Testis (tissue), 3 donors: ENCODE measurements around the gene NTSR2. TPM values are rescaled to one million over a fixed set of nuclear protein-coding genes. Genes with fewer than 3 reads are reported as not detected.

Source experiments
- DNase-seq: peaks from one replicate; pipeline ENCODE4 v3.0.0-alpha.2; 2019
- H3K27ac ChIP-seq, 2 donors: fragments of 200-600 bp; sonication (generic); one replicate each; pipeline ENCODE4 v1.5.1; 2019
- H3K27me3 ChIP-seq: fragments of 200-600 bp; sonication (generic); one replicate; pipeline ENCODE4 v1.5.1; 2019
- H3K36me3 ChIP-seq: fragments of 200-600 bp; sonication (generic); one replicate; pipeline ENCODE4 v1.5.1; 2017; ENCODE audit warnings: low read depth; ENCODE audit errors: missing control alignments
- H3K4me1 ChIP-seq: fragments of 200-600 bp; sonication (generic); one replicate; pipeline ENCODE4 v1.5.1; 2019
- H3K4me3 ChIP-seq, 2 donors: fragments of 200-600 bp; sonication (generic); one replicate each; pipeline ENCODE4 v1.5.1; 2017 to 2019
- H3K9me3 ChIP-seq: fragments of 200-600 bp; sonication (generic); one replicate; pipeline ENCODE4 v1.5.1; 2017
- POLR2A ChIP-seq: fragments of 450-650 bp; IDR thresholded peaks from one replicate; pipeline ENCODE4 v1.6.1; 2017; ENCODE audit warnings: antibody characterized with exemption, mild to moderate bottlenecking, moderate library complexity
- WGBS, 2 donors: methylation state at CpG; one replicate each; pipeline ENCODE4 v1.1.5; 2018; 5-methylcytosine and 5-hydroxymethylcytosine counted together
- intact Hi-C: fragments of 100-400 bp; cut with DNase I; formaldehyde crosslinking; loops from one replicate; pipeline ENCODE4 v1.15.1; 2023; ENCODE audit warnings: low total_unique reads
- polyA plus RNA-seq: library from polyadenylated mRNA; stranded (reverse); fragments of 350-450 nt; fragmentation: Illumina TruSeq; extraction: RNeasy Lipid Tissue Mini Kit (QIAGEN cat#74804); gene quantifications from one replicate; pipeline ENCODE4 v1.2.3, GENCODE V29; 2014; ENCODE audit warnings: low read depth, low replicate concordance; ENCODE audit not compliant: insufficient read depth
- total RNA-seq, 2 donors: library from RNA; depleted of rRNA; stranded (reverse); fragments of >200 nt; gene quantifications; one replicate each; pipeline ENCODE4 v1.2.3, GENCODE V29; 2016
- TF ChIP-seq, protein P1 (sequence below), 3 experiments: fragments of 450-650 bp in 2 of 3; fragments of 200-600 bp in 1 of 3; sonication (generic) in 1 of 3; IDR thresholded peaks; one replicate each; pipeline ENCODE4 v1.5.1; 2016 to 2019; ENCODE audit warnings: antibody characterized with exemption in 3 of 3, mild to moderate bottlenecking in 2 of 3, moderate library complexity in 1 of 3

Gene NTSR2
- total and polyA plus RNA-seq, 3 donors from 2014 or later: 0.47 to 0.68 TPM; not detected in 1

DNA sequence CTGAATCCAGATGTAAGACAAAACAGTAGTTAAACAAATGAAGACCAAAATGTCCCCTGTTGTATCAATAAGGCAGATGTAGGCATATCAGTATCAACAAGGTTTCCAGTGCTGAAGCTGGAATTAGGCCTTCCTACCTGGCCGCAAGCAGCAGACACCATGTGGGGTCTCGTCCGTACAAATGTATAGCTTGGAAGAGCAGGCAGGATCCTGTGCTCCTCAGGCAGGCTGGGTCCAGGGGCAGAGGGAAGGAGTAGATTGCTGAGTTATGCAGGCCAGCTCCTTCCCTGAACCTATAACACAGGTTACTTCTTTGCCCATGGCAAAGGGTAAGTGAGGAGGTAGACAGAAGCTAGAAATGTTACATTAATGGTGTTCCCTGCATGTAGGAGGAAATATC lies 23.5 kb downstream of the NTSR2 start:
- no peaks in the 10 kb centered on the region for H3K9me3 ChIP-seq
- H3K4me3 ChIP-seq: no peak overlapping the region
- no peaks in the 10 kb centered on the region for H3K36me3 ChIP-seq
- 88 to 95% methylated on average over 3 of the region's 3 CpGs for WGBS, 2 donors
- no peak overlapping the region for H3K27ac ChIP-seq
- intact Hi-C loops: no loop called here
- no peaks in the 10 kb centered on the region for H3K4me1 ChIP-seq
- H3K27me3 ChIP-seq: no peaks in the 10 kb centered on the region
- no peak for DNase-seq
- TF ChIP-seq, protein P1, sequence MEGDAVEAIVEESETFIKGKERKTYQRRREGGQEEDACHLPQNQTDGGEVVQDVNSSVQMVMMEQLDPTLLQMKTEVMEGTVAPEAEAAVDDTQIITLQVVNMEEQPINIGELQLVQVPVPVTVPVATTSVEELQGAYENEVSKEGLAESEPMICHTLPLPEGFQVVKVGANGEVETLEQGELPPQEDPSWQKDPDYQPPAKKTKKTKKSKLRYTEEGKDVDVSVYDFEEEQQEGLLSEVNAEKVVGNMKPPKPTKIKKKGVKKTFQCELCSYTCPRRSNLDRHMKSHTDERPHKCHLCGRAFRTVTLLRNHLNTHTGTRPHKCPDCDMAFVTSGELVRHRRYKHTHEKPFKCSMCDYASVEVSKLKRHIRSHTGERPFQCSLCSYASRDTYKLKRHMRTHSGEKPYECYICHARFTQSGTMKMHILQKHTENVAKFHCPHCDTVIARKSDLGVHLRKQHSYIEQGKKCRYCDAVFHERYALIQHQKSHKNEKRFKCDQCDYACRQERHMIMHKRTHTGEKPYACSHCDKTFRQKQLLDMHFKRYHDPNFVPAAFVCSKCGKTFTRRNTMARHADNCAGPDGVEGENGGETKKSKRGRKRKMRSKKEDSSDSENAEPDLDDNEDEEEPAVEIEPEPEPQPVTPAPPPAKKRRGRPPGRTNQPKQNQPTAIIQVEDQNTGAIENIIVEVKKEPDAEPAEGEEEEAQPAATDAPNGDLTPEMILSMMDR (IDR thresholded peaks at IDR 0.05): no peak
- no peak for TF ChIP-seq POLR2A

DNA sequence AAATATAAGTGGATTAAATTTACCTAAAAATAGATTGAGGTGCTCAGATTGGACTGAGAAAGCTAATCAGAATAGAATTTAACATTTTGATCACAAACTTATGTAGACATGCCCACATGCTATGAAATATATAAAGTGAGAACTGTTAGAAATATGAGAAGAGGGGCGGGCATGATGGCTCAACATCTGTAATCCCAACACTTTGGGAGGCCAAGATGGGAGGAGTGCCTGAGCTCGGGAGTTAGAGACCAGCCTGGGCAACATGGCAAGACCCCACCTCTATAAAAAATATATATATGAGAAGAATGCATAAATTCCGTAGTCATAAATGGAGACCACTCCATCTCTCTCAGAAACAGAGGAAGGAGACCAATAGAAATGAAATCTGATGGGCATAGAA lies 25.7 kb downstream of the NTSR2 start:
- Histone ChIP-seq H3K4me3 (no peak overlapping the region), H3K9me3 (no peaks in the 10 kb centered on the region), H3K4me1 (peaks cover 3% of the 10 kb centered on the region), H3K27ac (no peak overlapping the region), H3K36me3 (no peaks in the 10 kb centered on the region), H3K27me3 (no peaks in the 10 kb centered on the region)
- intact Hi-C loops: no loop called here
- no peak for TF ChIP-seq POLR2A
- TF ChIP-seq, protein P1 (IDR thresholded peaks at IDR 0.05): no peak
- DNase-seq: no peak
- 84 to 93% methylated on average over 3 of the region's 3 CpGs for WGBS, 2 donors

DNA sequence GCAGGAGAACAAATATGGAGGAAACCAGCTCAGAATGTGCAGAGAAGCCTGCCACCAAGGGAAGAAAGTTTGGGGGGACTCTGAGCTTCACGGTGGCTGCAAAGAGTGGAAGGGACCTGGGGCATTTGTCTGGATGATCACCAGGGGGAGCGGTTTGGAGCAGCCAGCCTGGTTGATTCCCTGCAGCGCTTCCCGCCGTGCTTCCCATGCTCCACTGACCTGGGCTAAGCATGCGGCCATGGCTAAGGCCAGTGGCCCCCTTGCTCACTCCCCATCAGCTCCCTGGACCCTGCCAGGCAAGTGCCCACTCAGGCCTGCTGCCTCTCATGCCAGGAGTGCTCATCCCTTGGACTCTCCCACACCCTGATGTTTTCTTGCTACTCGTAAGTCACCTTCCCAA lies 27.0 kb downstream of the NTSR2 start:
- peaks cover 3% of the 10 kb centered on the region for H3K4me1 ChIP-seq
- no peaks in the 10 kb centered on the region for H3K36me3 ChIP-seq
- H3K27ac ChIP-seq: no peak overlapping the region
- WGBS, 2 donors: 75 to 82% methylated on average over 7 of the region's 7 CpGs
- no peak overlapping the region for H3K4me3 ChIP-seq
- no peaks in the 10 kb centered on the region for H3K9me3 ChIP-seq
- DNase-seq: no peak
- TF ChIP-seq, protein P1 (IDR thresholded peaks at IDR 0.05): no peak
- no peak for TF ChIP-seq POLR2A
- H3K27me3 ChIP-seq: no peaks in the 10 kb centered on the region
- intact Hi-C loops: no loop called here

DNA sequence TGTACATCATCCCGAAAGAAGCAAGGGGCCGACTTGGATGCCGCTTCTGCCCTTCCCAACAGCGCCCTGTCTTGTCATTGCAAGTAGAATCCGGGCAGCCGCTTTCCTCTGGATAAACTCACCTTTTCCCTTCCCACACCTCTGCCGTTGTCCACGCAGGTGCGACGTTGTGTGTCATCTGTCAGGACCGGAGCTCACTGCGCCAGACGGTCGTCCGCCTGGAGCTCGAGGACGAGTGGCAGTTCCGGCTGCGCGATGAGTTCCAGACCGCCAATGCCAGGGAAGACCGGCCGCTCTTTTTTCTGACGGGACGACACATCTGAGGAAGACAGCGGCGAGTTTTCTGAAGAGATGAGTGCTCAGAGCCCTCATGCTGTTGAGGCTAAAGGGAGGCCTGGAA lies 29.9 kb downstream of the NTSR2 start:
- DNase-seq: no peak
- intact Hi-C loops: no loop called here
- 80 to 93% methylated on average over 27 of the region's 27 CpGs for WGBS, 2 donors

DNA sequence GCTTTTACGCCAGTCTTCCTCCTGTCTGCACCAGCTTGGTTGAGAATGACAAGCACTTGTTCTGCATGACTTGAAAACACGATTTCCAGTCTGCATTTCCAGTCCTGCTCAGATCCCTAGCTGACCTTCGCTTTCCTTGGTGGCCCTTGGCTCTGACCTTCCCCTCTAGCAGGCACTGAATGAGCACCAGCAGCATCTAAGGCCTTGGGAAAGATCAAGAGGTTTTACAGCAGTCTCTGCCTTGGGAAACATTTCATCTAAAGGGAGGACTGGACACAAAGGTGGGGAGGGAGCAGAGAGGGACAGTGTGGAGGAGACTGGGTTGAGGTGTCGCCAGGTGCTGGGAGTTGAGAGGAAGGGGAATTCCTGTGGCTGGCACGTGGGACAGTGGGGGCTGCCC lies 30.5 kb downstream of the NTSR2 start:
- whole genome bisulfite sequencing, 2 donors: 83 to 85% methylated on average over 5 of the region's 5 CpGs

More for the DNA sequence above, 29.9 kb downstream of the NTSR2 start:
- no peak overlapping the region for H3K4me3 ChIP-seq
- H3K27me3 ChIP-seq: no peaks in the 10 kb centered on the region
- H3K9me3 ChIP-seq: no peaks in the 10 kb centered on the region
- peaks cover 3% of the 10 kb centered on the region for H3K4me1 ChIP-seq
- no peak for TF ChIP-seq POLR2A
- TF ChIP-seq, protein P1 (IDR thresholded peaks at IDR 0.05): no peak
- no peak overlapping the region for H3K27ac ChIP-seq
- H3K36me3 ChIP-seq: no peaks in the 10 kb centered on the region

More for the DNA sequence above, 30.5 kb downstream of the NTSR2 start:
- no peak for TF ChIP-seq POLR2A
- TF ChIP-seq, protein P1 (IDR thresholded peaks at IDR 0.05): no peak
- intact Hi-C loops: no loop called here
- Histone ChIP-seq H3K4me1 (peaks cover 3% of the 10 kb centered on the region), H3K27ac (no peak overlapping the region), H3K27me3 (no peaks in the 10 kb centered on the region), H3K9me3 (no peaks in the 10 kb centered on the region), H3K36me3 (no peaks in the 10 kb centered on the region), H3K4me3 (no peak overlapping the region)
- no peak for DNase-seq
